ENCODE results near the gene FBXO22. TPM values are rescaled to one million over a fixed set of nuclear protein-coding genes. Genes with fewer than 3 reads are reported as not detected.
A peak's percentile ranks its signal among the peaks of the same experiment; 100 is the strongest.
"Not testable (repeated sequence)": the region's sequence is repeated elsewhere in the genome, so short reads cannot be mapped to it uniquely, and the experiment has no call there.

The FBXO22 gene
- total and polyA plus RNA-seq, 2 experiments from 2014 or later: 40.3 to 49.3 TPM

DNA sequence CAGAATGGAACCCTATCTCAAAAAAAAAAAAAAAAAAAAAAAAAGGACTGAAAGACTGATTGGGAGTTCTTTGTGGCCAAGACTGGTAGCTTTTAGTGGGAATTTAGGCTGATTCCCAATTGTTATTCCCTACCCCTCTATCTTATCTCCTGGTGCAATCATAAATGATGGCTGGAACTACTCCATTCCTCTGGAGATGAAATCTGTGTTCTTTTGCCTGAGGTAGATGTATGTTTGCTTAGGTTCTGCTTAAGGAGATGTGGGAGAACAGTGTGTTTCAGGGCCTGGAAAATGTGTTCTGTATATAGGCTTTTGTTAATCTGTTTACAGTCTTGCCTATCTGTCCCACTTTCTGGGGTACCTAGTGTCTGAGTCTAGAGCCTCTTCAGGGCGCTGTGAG, 40.9 kb upstream of the FBXO22 start:
- TF ChIP-seq EZH2 (IDR thresholded peaks at IDR 0.05; ENCODE audit: borderline replicate concordance) (no peak), EZH2phosphoT487 (IDR thresholded peaks at IDR 0.05; ENCODE audit: low read depth, severe bottlenecking, unreplicated experiment) (no peak)
- TF ChIP-seq, protein P1, sequence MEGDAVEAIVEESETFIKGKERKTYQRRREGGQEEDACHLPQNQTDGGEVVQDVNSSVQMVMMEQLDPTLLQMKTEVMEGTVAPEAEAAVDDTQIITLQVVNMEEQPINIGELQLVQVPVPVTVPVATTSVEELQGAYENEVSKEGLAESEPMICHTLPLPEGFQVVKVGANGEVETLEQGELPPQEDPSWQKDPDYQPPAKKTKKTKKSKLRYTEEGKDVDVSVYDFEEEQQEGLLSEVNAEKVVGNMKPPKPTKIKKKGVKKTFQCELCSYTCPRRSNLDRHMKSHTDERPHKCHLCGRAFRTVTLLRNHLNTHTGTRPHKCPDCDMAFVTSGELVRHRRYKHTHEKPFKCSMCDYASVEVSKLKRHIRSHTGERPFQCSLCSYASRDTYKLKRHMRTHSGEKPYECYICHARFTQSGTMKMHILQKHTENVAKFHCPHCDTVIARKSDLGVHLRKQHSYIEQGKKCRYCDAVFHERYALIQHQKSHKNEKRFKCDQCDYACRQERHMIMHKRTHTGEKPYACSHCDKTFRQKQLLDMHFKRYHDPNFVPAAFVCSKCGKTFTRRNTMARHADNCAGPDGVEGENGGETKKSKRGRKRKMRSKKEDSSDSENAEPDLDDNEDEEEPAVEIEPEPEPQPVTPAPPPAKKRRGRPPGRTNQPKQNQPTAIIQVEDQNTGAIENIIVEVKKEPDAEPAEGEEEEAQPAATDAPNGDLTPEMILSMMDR (IDR thresholded peaks at IDR 0.05; ENCODE audit: poor library complexity): no peak
- Histone ChIP-seq H4K20me1 (ENCODE audit: insufficient read depth, poor library complexity, severe bottlenecking) (peaks cover 10% of the 10 kb centered on the region), H3K27me3 (no peaks in the 10 kb centered on the region), H3K4me3 (no peak overlapping the region), H3K9me2 (replicated peaks; ENCODE audit: insufficient read depth) (no peaks in the 10 kb centered on the region), H3K9me3 (ENCODE audit: low read depth) (no peaks in the 10 kb centered on the region), H2AFZ (no peak overlapping the region), H3K4me2 (no peak overlapping the region), H3K4me1 (ENCODE audit: insufficient read depth) (peaks cover 6% of the 10 kb centered on the region), H3K79me2 (peaks cover 59% of the 10 kb centered on the region), H3K36me3 (replicated peaks; ENCODE audit: insufficient read depth, low read depth) (no peaks in the 10 kb centered on the region), H3K27ac (no peak overlapping the region)
- no peak for DNase-seq (ENCODE audit: low spot score)
- WGBS (ENCODE audit: low lambda C conversion rate, missing lambda C conversion rate): 94% methylated on average over 1 of the region's 1 CpG

DNA sequence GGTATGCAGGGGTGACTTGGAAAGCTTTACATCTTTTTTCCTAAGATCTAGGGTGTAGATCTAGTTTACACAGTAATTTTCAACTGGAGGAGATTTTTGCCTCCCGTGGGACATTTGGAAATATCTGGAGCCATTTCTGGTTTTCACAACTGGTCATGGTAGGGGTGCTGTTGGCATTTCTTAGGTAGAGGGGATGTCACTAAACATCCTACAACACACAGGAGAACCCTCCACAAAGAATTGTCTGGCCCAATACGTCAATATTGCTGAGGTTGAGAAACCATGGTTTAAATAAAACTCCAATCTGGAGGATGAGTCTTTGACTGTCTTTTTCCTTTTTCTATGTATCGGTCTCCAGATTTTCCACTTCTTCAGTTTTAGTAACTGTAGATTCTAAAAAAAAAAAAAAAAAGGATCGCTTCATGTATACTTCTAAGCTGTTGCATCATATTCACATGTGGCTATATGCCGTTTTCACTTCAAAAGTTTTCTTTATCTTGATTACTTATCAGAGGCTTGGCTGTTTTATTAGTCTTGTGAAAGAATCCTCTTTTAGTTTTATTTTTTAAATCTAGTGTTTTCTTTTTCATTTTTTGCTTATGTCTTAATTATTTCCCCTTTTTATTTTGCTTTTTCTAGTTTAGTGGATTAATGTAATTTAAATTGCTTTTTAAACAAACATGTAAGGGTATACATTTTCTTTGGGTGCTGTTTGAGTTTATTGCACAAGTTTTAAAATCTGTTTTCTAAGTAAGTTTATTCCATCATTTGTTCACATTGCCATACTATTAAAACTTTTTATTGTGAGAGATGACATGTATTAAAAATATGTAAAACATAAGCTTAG, 39.2 kb upstream of the FBXO22 start:
- 59% methylated on average over 5 of the region's 5 CpGs for WGBS (ENCODE audit: low lambda C conversion rate, missing lambda C conversion rate)
- no peaks in the 10 kb centered on the region for H3K9me3 ChIP-seq (ENCODE audit: low read depth)
- no peak for DNase-seq (ENCODE audit: low spot score)
- H3K27ac ChIP-seq: peak overlapping the region; percentile 53
- peaks cover 3% of the 10 kb centered on the region for H4K20me1 ChIP-seq (ENCODE audit: insufficient read depth, poor library complexity, severe bottlenecking)
- no peaks in the 10 kb centered on the region for H3K27me3 ChIP-seq
- no peaks in the 10 kb centered on the region for H3K36me3 ChIP-seq (replicated peaks; ENCODE audit: insufficient read depth, low read depth)
- H3K4me3 ChIP-seq: no peak overlapping the region
- H3K4me2 ChIP-seq: peak overlapping the region; percentile 62
- peaks cover 48% of the 10 kb centered on the region for H3K79me2 ChIP-seq
- no peaks in the 10 kb centered on the region for H3K9me2 ChIP-seq (replicated peaks; ENCODE audit: insufficient read depth)
- H3K4me1 ChIP-seq (ENCODE audit: insufficient read depth): peaks cover 6% of the 10 kb centered on the region
- H2AFZ ChIP-seq: no peak overlapping the region
- TF ChIP-seq EZH2phosphoT487 (IDR thresholded peaks at IDR 0.05; ENCODE audit: low read depth, severe bottlenecking, unreplicated experiment) (no peak), EZH2 (IDR thresholded peaks at IDR 0.05; ENCODE audit: borderline replicate concordance) (no peak)
- TF ChIP-seq, protein P1 (IDR thresholded peaks at IDR 0.05; ENCODE audit: poor library complexity): no peak

DNA sequence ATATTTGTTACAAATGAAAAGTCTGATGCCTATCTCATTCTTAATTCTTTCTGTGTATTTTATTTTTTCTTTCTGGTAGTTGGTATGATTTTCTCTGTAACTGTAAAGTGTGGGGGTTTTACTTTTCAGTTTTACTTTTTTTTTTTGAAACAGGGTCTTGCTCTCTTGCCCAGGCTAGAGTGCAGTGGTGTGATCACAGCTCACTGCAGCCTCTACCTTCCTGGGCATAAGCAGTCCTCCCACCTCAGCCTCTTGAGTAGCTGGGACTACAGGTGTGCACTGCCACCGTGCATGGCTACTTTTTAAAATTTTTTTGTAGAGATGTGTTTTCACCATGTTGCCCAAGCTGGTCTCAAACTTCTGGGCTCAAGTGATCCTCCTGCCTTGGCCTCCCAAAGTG, 37.6 kb upstream of the FBXO22 start:
- 91% methylated on average over 1 of the region's 1 CpG for WGBS (ENCODE audit: low lambda C conversion rate, missing lambda C conversion rate)
- H3K4me3 ChIP-seq; H3K9me3 ChIP-seq (ENCODE audit: low read depth); H3K27ac ChIP-seq; H4K20me1 ChIP-seq (ENCODE audit: insufficient read depth, poor library complexity, severe bottlenecking); H3K36me3 ChIP-seq (replicated peaks; ENCODE audit: insufficient read depth, low read depth); H3K4me1 ChIP-seq (ENCODE audit: insufficient read depth); H2AFZ ChIP-seq; H3K27me3 ChIP-seq; H3K4me2 ChIP-seq; DNase-seq (ENCODE audit: low spot score); H3K9me2 ChIP-seq (replicated peaks; ENCODE audit: insufficient read depth): not testable (repeated sequence)
- peaks cover 50% of the 10 kb centered on the region for H3K79me2 ChIP-seq

DNA sequence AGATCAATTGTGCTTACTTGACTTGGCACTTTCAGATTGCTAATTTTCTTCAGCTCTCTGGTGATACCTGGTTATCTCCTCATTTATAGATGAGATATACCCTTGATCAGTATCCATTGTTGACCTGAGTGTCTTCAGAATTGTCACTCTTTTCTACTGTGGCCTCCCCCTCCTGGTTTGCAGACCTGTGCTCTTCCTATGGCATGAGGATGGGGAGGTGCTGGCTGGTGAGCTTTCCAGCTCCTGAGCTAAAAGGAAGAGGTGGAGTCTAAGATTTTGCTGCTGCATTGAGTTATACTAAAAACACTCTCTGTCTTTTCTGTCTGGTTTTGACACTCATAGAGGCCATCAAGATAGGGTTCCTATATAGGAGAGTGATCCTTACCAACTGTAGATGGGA, 36.8 kb upstream of the FBXO22 start:
- H3K4me3 ChIP-seq: no peak overlapping the region
- no peaks in the 10 kb centered on the region for H3K9me3 ChIP-seq (ENCODE audit: low read depth)
- H3K27ac ChIP-seq: no peak overlapping the region
- H3K4me1 ChIP-seq (ENCODE audit: insufficient read depth): peaks cover 6% of the 10 kb centered on the region
- peaks cover 3% of the 10 kb centered on the region for H4K20me1 ChIP-seq (ENCODE audit: insufficient read depth, poor library complexity, severe bottlenecking)
- H3K79me2 ChIP-seq: peaks cover 43% of the 10 kb centered on the region
- H3K27me3 ChIP-seq: no peaks in the 10 kb centered on the region
- H2AFZ ChIP-seq: no peak overlapping the region
- no peak overlapping the region for H3K4me2 ChIP-seq
- DNase-seq (ENCODE audit: low spot score): no peak
- TF ChIP-seq, protein P1 (IDR thresholded peaks at IDR 0.05; ENCODE audit: poor library complexity): no peak
- TF ChIP-seq EZH2 (IDR thresholded peaks at IDR 0.05; ENCODE audit: borderline replicate concordance) (no peak), EZH2phosphoT487 (IDR thresholded peaks at IDR 0.05; ENCODE audit: low read depth, severe bottlenecking, unreplicated experiment) (no peak)
- no peaks in the 10 kb centered on the region for H3K9me2 ChIP-seq (replicated peaks; ENCODE audit: insufficient read depth)
- H3K36me3 ChIP-seq (replicated peaks; ENCODE audit: insufficient read depth, low read depth): no peaks in the 10 kb centered on the region

All from hepatocyte (in vitro differentiated cells).